ENCODE data around the gene POMT1. TPM values are rescaled to one million over a fixed set of nuclear protein-coding genes. Genes with fewer than 3 reads are reported as not detected.
"Not testable (repeated sequence)": the region's sequence is repeated elsewhere in the genome, so short reads cannot be mapped to it uniquely, and the experiment has no call there.

The POMT1 gene
- 16.5 and 16.8 TPM in 2 replicates for total RNA-seq (2012; rRNA removed)

- Histone ChIP-seq H3K4me1 (ENCODE audit: control insufficient read depth, insufficient read depth, low read length) (peaks cover 17% of the 10 kb centered on the region), H3K9ac (ENCODE audit: low read depth, low read length) (peak within 1 kb of the TSS; percentile 89), H3K4me2 (ENCODE audit: low read length) (peak within 1 kb of the TSS; percentile 100), H3K27me3 (ENCODE audit: control insufficient read depth, insufficient read depth, low read length) (no peaks in the 10 kb centered on the region), H3K9me3 (replicated peaks; ENCODE audit: low read length) (no peaks in the 10 kb centered on the region), H3K4me3 (ENCODE audit: low read length) (peak within 1 kb of the TSS; percentile 95), H3K36me3 (ENCODE audit: insufficient read depth, low read length) (peaks cover 36% of the 10 kb centered on the region)
Measured at GRCh38 chr9:131502781-131503625, at the start of gene POMT1. POMT1 (plus strand) TSS chr9:131502918; CDS start chr9:131504219, 1,301 bp downstream.

GRCh38 chr9:131454028-131454427 lies 48.7 kb upstream of the POMT1 start:
- Histone ChIP-seq H3K27me3 (ENCODE audit: control insufficient read depth, insufficient read depth, low read length) (no peaks in the 10 kb centered on the region), H3K36me3 (ENCODE audit: insufficient read depth, low read length) (peaks cover 74% of the 10 kb centered on the region), H3K9me3 (replicated peaks; ENCODE audit: low read length) (no peaks in the 10 kb centered on the region), H3K9ac (ENCODE audit: low read depth, low read length) (no peak overlapping the region), H3K4me2 (ENCODE audit: low read length) (no peak overlapping the region), H3K4me1 (ENCODE audit: control insufficient read depth, insufficient read depth, low read length) (no peaks in the 10 kb centered on the region), H3K4me3 (ENCODE audit: low read length) (no peak overlapping the region)

GRCh38 chr9:131455655-131456054 lies 47.1 kb upstream of the POMT1 start:
- not testable (repeated sequence) for H3K4me2 ChIP-seq (ENCODE audit: low read length); H3K9me3 ChIP-seq (replicated peaks; ENCODE audit: low read length); H3K27me3 ChIP-seq (ENCODE audit: control insufficient read depth, insufficient read depth, low read length); H3K4me3 ChIP-seq (ENCODE audit: low read length); H3K9ac ChIP-seq (ENCODE audit: low read depth, low read length); H3K4me1 ChIP-seq (ENCODE audit: control insufficient read depth, insufficient read depth, low read length)
- H3K36me3 ChIP-seq (ENCODE audit: insufficient read depth, low read length), result peaks cover 77% of the 10 kb centered on the region

GRCh38 chr9:131457746-131458145 lies 45.0 kb upstream of the POMT1 start:
- Histone ChIP-seq H3K4me1 (ENCODE audit: control insufficient read depth, insufficient read depth, low read length) (no peaks in the 10 kb centered on the region), H3K4me3 (ENCODE audit: low read length) (no peak overlapping the region), H3K36me3 (ENCODE audit: insufficient read depth, low read length) (peaks cover 82% of the 10 kb centered on the region), H3K27me3 (ENCODE audit: control insufficient read depth, insufficient read depth, low read length) (no peaks in the 10 kb centered on the region), H3K9ac (ENCODE audit: low read depth, low read length) (no peak overlapping the region), H3K4me2 (ENCODE audit: low read length) (no peak overlapping the region), H3K9me3 (replicated peaks; ENCODE audit: low read length) (no peaks in the 10 kb centered on the region)

GRCh38 chr9:131459056-131459455 lies 43.7 kb upstream of the POMT1 start:
- Histone ChIP-seq H3K36me3 (ENCODE audit: insufficient read depth, low read length) (peaks cover 87% of the 10 kb centered on the region), H3K9ac (ENCODE audit: low read depth, low read length) (no peak overlapping the region), H3K4me3 (ENCODE audit: low read length) (no peak overlapping the region), H3K4me2 (ENCODE audit: low read length) (no peak overlapping the region), H3K9me3 (replicated peaks; ENCODE audit: low read length) (no peaks in the 10 kb centered on the region), H3K27me3 (ENCODE audit: control insufficient read depth, insufficient read depth, low read length) (no peaks in the 10 kb centered on the region), H3K4me1 (ENCODE audit: control insufficient read depth, insufficient read depth, low read length) (no peaks in the 10 kb centered on the region)

GRCh38 chr9:131461166-131461565 lies 41.6 kb upstream of the POMT1 start:
- Histone ChIP-seq H3K36me3 (ENCODE audit: insufficient read depth, low read length) (peaks cover 89% of the 10 kb centered on the region), H3K27me3 (ENCODE audit: control insufficient read depth, insufficient read depth, low read length) (no peaks in the 10 kb centered on the region), H3K9ac (ENCODE audit: low read depth, low read length) (no peak overlapping the region), H3K4me1 (ENCODE audit: control insufficient read depth, insufficient read depth, low read length) (no peaks in the 10 kb centered on the region), H3K4me2 (ENCODE audit: low read length) (no peak overlapping the region), H3K9me3 (replicated peaks; ENCODE audit: low read length) (no peaks in the 10 kb centered on the region), H3K4me3 (ENCODE audit: low read length) (no peak overlapping the region)

- no peaks in the 10 kb centered on the region for H3K4me1 ChIP-seq (ENCODE audit: control insufficient read depth, insufficient read depth, low read length)
- no peak overlapping the region for H3K4me2 ChIP-seq (ENCODE audit: low read length)
- peaks cover 84% of the 10 kb centered on the region for H3K36me3 ChIP-seq (ENCODE audit: insufficient read depth, low read length)
- H3K4me3 ChIP-seq (ENCODE audit: low read length), result no peak overlapping the region
- no peaks in the 10 kb centered on the region for H3K9me3 ChIP-seq (replicated peaks; ENCODE audit: low read length)
- H3K27me3 ChIP-seq (ENCODE audit: control insufficient read depth, insufficient read depth, low read length), result no peaks in the 10 kb centered on the region
- H3K9ac ChIP-seq (ENCODE audit: low read depth, low read length), result no peak overlapping the region
Measured at GRCh38 chr9:131464354-131465000, 38.2 kb upstream of the POMT1 start.

GRCh38 chr9:131465401-131465800 lies 37.3 kb upstream of the POMT1 start:
- H3K36me3 ChIP-seq (ENCODE audit: insufficient read depth, low read length), result peaks cover 83% of the 10 kb centered on the region
- H3K4me1 ChIP-seq (ENCODE audit: control insufficient read depth, insufficient read depth, low read length), result no peaks in the 10 kb centered on the region
- no peaks in the 10 kb centered on the region for H3K27me3 ChIP-seq (ENCODE audit: control insufficient read depth, insufficient read depth, low read length)
- no peaks in the 10 kb centered on the region for H3K9me3 ChIP-seq (replicated peaks; ENCODE audit: low read length)
- H3K9ac ChIP-seq (ENCODE audit: low read depth, low read length), result no peak overlapping the region
- H3K4me2 ChIP-seq (ENCODE audit: low read length), result no peak overlapping the region
- H3K4me3 ChIP-seq (ENCODE audit: low read length), result no peak overlapping the region

GRCh38 chr9:131467214-131467935 lies 35.3 kb upstream of the POMT1 start:
- Histone ChIP-seq H3K4me1 (ENCODE audit: control insufficient read depth, insufficient read depth, low read length) (no peaks in the 10 kb centered on the region), H3K27me3 (ENCODE audit: control insufficient read depth, insufficient read depth, low read length) (no peaks in the 10 kb centered on the region), H3K36me3 (ENCODE audit: insufficient read depth, low read length) (peaks cover 82% of the 10 kb centered on the region), H3K4me3 (ENCODE audit: low read length) (no peak overlapping the region), H3K9me3 (replicated peaks; ENCODE audit: low read length) (no peaks in the 10 kb centered on the region), H3K9ac (ENCODE audit: low read depth, low read length) (no peak overlapping the region), H3K4me2 (ENCODE audit: low read length) (no peak overlapping the region)

- Histone ChIP-seq H3K27me3 (ENCODE audit: control insufficient read depth, insufficient read depth, low read length) (no peaks in the 10 kb centered on the region), H3K4me1 (ENCODE audit: control insufficient read depth, insufficient read depth, low read length) (no peaks in the 10 kb centered on the region), H3K4me2 (ENCODE audit: low read length) (no peak overlapping the region), H3K36me3 (ENCODE audit: insufficient read depth, low read length) (peaks cover 83% of the 10 kb centered on the region), H3K9ac (ENCODE audit: low read depth, low read length) (no peak overlapping the region), H3K9me3 (replicated peaks; ENCODE audit: low read length) (no peaks in the 10 kb centered on the region), H3K4me3 (ENCODE audit: low read length) (no peak overlapping the region)
Measured at GRCh38 chr9:131468031-131468430, 34.7 kb upstream of the POMT1 start.

- peaks cover 85% of the 10 kb centered on the region for H3K36me3 ChIP-seq (ENCODE audit: insufficient read depth, low read length)
- no peak overlapping the region for H3K4me3 ChIP-seq (ENCODE audit: low read length)
- H3K9me3 ChIP-seq (replicated peaks; ENCODE audit: low read length), result no peaks in the 10 kb centered on the region
- H3K9ac ChIP-seq (ENCODE audit: low read depth, low read length), result no peak overlapping the region
- H3K4me1 ChIP-seq (ENCODE audit: control insufficient read depth, insufficient read depth, low read length), result no peaks in the 10 kb centered on the region
- H3K4me2 ChIP-seq (ENCODE audit: low read length), result no peak overlapping the region
- no peaks in the 10 kb centered on the region for H3K27me3 ChIP-seq (ENCODE audit: control insufficient read depth, insufficient read depth, low read length)
Measured at GRCh38 chr9:131469356-131469755, 33.4 kb upstream of the POMT1 start.
